GM12873 (cell line): Measurements from ENCODE around the gene MGARP.

Experiments used
- TF ChIP-seq, protein P1 (sequence below): IDR thresholded peaks from 2 replicates; pipeline ENCODE4 v1.5.1; 2012; ENCODE audit warnings: low read depth, mild to moderate bottlenecking, moderate library complexity, low read length, control low read depth; ENCODE audit not compliant: insufficient read depth; ENCODE audit errors: missing control alignments

The MGARP gene

DNA sequence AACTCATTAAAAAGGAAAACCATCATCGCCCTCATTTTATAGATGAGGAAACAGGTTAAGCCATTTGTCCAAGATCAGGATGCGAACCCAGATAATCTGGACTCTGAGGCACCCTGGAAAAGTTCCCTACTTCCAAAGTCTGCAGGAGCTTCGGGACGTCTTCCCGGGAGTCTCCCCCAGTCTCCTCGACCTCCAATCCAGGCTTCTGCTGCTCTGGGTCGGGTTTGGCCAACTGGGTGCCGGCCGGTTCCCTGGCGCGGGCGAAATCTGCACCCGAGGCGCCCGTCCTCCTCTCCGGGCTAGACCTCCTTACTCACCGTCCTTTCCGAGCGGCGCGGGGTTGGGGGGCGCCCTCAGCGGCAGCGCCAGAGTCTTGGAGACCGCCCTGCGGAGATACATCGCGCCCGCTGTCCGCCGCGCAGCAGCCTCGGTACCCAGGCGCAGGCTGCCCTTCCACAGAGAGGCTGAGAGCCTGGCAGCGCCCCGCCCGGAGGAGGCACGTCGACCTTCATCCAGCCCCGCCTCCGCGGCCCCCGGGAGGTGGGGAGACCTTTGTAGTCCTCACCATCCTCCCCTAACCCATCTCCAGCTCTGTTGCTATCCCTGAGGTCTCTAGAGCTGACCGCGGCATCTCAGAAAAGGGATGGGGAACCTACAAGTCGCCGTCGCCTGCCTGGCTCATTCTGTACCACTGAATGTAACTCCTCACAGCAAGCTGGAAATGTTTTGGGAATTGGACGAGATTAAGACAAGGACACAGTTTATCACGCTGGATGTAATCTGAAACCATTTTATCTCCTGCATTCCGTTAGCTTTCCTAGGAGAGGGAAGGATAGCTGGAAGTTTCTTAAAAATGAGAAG, at the start of gene MGARP:
Gene MGARP, minus strand, starts transcription at position 466 of the 861 bp plus-strand sequence. Its CDS starts 67 bp downstream, at position 399.
- TF ChIP-seq, protein P1, sequence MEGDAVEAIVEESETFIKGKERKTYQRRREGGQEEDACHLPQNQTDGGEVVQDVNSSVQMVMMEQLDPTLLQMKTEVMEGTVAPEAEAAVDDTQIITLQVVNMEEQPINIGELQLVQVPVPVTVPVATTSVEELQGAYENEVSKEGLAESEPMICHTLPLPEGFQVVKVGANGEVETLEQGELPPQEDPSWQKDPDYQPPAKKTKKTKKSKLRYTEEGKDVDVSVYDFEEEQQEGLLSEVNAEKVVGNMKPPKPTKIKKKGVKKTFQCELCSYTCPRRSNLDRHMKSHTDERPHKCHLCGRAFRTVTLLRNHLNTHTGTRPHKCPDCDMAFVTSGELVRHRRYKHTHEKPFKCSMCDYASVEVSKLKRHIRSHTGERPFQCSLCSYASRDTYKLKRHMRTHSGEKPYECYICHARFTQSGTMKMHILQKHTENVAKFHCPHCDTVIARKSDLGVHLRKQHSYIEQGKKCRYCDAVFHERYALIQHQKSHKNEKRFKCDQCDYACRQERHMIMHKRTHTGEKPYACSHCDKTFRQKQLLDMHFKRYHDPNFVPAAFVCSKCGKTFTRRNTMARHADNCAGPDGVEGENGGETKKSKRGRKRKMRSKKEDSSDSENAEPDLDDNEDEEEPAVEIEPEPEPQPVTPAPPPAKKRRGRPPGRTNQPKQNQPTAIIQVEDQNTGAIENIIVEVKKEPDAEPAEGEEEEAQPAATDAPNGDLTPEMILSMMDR, result no peak

GRCh38 chr4:139329665-139330200, 49.7 kb upstream of the MGARP start:
- TF ChIP-seq, protein P1, result no peak

DNA sequence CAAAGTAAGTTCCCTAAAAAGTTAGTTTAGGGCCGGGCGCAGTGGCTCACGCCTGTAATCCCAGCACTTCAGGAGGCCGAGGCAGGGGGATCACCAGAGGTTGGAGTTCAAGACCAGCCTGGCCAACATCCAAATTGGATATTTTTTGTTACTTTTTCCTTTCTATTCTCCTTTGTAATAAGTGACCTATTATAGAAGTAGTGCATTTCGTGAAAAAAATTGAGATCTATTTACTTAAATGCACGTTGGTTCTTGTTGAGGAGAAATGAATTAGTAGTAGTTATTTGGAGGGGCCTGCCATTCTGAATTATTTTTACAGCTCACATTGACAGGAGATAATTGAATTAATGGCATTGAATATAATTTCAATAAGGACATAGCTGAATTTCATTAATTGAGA, 44.6 kb upstream of the MGARP start:
- TF ChIP-seq, protein P1, result no peak

GRCh38 chr4:139319571-139319970, 39.5 kb upstream of the MGARP start:
- TF ChIP-seq, protein P1, result no peak

DNA sequence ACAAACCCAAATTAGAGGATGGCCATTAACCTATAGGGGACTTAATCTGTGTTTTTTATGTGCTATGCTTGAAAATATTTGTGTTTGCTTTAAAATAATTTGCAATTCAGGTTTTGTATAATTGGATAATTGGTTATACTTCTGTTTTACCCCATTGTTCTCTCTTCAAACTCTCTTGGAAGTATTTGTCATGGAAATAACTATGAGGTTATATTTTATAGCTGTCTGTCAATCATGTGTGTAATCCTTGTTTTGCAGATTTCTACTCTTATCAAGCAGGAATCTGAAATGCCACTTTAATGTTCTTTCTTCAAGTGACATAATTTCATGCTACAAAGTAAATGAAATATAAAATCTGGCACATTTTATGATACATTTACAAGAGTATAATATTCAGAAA, 37.6 kb upstream of the MGARP start:
- TF ChIP-seq, protein P1, result no peak

DNA sequence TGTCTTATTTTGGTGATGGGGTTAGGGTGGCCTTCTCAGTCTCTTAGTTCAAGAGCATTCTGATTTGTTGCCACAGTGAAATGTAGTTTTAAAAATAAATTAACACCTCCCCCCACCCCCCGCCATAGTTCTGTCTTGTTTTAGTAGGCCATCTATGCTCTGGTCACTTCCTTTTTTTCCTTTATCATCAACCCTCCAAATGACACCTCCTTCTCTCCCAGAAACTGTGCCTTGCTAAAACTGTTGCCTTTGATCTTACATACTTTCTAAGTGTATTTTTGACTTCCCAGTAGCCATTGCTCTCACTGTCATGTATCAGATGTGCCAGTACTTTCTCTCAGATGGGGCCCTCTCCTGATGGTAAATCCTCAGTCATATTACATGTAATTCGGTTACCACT, 36.7 kb upstream of the MGARP start:
- TF ChIP-seq, protein P1, result no peak

DNA sequence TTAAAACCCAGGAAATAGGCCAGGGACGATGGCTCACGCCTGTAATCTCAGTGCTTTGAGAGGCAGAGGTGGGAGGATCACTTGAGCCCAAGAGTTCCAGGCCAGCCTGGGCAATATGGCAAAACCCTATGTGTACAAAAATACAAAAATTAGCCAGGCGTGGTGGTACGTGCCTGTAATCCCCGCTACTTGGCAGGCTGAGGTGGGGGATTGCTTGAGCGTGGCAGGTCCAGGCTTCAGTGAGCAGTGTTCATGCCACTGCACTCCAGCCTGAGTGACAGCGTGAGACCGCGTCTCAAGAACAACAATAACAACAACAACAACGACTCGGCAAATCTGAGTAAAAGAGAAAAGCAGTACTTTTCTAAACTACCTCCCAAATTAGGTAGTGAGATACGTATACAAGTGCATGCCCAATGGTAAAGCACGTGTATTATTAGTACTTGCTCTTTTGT, 35.2 kb upstream of the MGARP start:
- TF ChIP-seq, protein P1, result no peak
